GM18499 (cell line): ENCODE data around the gene PARD3.

Source experiments
- ATAC-seq: cut with Tn5 transposase; IDR thresholded peaks from one replicate; pipeline ENCODE4 v1.9.1; 2021; ENCODE audit warnings: moderate number of reproducible peaks; ENCODE audit not compliant: insufficient read depth, unreplicated experiment

PARD3 gene

GRCh38 chr10:34169677-34170076, 645.4 kb downstream of the PARD3 start:
- ATAC-seq, result no peak

DNA sequence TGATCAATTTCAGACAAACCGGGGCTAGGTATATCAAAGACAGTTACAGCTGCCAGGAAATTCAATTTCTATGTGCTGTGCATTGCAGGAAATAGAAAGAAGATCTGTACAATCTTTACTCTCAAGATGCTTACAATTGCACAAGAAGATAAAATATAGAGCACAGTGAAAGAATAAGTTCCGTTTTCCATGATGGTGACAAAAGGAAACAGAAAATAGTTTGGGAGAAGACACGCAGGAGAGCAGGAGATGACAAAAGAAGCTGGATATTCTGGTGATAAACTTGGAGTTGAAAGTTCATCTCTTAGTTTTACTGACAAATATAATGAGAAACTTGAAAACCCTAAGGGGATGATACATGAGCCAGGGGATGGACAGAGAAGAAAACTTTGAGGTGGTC, 646.0 kb downstream of the PARD3 start:
- no peak for ATAC-seq

GRCh38 chr10:34168439-34168838, 646.7 kb downstream of the PARD3 start:
- ATAC-seq, result no peak

DNA sequence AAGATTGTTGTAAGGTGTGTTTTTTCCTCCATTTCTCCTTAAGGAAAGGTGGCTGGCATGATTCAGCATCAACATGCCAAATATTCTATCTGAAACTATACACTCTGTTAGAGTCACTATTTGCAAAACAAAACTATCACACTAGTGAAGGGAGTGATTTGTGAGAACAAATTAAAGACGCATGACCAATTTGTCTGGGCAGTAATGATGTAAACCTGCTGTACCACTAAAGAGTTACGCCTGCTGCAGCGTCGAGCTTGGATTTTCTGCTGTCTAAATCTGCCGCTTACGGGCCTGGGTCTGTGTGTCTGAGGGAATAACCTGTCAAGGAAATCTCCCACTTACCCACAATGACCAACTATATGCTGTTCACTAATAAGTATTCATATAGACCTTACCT, 648.3 kb downstream of the PARD3 start:
- no peak for ATAC-seq

GRCh38 chr10:34166354-34166753, 648.7 kb downstream of the PARD3 start:
- ATAC-seq, result no peak

- no peak for ATAC-seq
Observed at GRCh38 chr10:34164029-34164428, 651.1 kb downstream of the PARD3 start.

DNA sequence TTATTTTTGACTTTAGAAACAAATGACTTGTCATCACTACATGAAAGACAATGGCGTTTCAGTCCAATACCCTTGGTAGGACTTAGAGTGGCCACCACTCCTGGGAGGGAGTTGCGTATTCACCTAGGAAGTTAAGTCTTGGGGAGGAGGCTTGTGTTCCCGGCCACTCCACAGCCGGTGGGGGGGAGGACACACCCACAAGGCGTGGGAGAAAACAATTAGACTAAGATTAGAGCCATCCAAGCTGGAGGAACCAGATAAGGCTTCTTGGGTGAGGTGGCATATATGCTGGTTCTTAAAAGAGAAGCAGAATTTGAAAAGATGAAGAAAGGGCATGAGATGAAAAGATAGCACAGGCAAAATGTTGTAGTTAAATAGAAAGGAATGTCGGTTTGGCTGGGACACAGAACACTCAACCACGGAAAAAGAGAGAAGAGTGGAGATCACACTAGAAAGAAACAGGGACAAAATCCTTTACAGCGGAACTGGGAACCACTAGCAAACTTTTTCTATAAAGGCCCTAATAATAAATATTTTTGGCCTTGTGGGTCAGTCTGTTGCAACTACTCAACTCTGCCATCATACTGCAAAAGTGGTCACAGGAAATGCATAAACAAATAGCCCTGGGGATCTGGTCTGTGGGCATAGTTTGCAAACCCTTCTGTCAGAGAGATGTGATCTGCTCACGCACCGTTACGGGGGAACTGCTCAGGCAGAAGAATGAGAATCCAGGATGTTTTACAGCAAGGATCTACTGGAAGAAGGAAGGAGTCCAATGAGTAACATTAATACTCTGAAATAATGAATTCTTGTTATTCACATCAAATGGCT, 651.8 kb downstream of the PARD3 start:
- ATAC-seq, result no peak

DNA sequence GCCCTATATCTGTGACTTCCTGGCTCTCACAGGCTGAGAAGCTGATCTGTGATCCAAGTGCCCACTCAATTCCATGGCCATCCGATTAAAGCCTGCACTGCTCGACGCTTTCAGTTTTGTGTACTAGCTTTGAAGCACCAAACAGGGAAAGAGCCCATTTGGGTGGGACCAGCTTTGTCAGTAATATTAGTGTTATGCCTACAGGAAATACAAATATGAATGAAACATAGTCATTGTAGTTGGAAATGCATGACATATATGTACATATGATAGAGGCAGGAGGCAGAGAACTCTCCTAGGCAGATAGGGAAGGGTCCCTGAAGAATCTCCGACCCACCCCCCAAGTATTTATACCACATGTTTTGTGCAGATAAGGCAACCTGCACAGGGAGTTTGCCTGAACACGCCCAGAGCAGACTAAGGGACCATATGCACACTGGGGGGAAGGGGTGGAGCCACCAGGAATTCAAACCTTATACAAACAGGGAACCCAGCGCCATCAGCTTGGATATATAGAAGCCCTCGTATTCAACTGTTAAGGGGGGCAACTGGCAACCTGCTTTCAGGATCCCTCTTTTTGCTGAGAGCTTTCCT, 653.2 kb downstream of the PARD3 start:
- no peak for ATAC-seq

GRCh38 chr10:34160595-34160994, 654.5 kb downstream of the PARD3 start:
- no peak for ATAC-seq

GRCh38 chr10:34157501-34157900, 657.6 kb downstream of the PARD3 start:
- no peak for ATAC-seq

- no peak for ATAC-seq
Observed at GRCh38 chr10:34156781-34157425, 658.2 kb downstream of the PARD3 start.

DNA sequence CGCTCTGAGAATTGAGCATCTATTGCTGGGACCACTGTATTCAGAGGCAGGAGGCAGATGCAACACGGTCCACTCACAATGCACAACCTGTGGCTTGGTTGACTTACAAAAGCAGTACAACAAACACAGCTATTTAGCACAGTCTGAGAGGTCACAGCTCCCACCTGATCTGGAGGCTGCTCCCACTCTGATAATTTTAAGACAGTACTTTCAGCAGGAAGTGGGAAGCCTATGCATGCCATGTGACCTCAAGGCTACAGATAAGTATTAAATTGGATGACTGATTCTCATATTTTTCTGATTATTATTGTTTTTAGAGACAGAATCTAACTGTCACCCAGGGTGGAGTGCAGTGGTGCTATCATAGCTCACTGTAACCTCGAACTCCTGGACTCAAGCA, 659.3 kb downstream of the PARD3 start:
- ATAC-seq, result no peak

GRCh38 chr10:34154383-34154900, 660.7 kb downstream of the PARD3 start:
- no peak for ATAC-seq

DNA sequence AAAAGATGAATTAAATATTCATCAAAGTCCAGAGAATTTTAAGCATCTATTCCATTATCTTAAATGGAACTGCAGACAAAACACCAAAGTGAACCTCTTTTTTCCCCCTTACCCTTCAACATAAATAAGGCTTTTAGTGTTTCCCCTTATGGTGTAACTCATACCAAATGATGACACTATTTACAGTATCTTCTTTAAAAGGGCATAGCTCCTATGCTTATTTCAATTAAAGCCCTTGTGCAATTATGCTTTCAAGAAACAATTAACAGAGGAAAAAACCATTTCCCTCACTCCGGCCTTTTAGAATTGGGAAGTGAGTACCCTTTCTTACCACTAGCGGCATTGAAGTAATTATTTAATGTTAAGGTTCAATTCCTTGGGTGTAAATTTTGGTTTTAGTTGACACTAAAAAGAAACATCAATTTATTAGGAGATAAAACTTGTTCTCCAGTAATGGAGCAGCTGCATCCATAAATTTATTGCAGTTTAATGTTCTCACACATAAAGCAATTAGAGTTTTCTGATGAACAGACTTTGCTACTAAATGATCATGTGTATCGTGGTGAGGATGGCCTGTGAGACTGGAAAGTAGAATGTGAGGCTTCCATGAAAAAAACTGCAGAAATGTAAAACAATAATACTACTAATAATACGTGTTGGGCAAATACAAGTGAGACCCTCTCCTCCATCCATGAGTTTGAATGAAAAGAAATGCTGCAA, 661.3 kb downstream of the PARD3 start:
- ATAC-seq, result no peak

DNA sequence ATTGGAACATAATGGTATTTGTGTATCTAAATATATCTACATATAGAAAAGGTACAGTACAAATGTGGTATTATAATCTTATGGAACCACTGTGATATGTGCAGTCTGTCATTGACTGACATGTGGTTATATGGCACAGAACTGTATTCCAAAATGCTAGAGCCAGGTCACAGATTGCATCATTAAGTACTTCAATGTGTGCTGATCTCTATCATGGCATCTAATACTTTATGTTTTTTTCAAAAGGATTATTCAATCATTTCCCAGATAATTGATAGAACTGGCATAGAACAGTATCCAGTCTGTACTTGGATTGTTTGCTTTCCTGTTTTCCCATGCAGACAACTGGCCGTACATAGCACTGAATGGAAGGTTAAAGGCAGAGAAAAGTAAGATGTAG, 662.7 kb downstream of the PARD3 start:
- ATAC-seq, result no peak

- ATAC-seq, result no peak
Observed at GRCh38 chr10:34151931-34152330, 663.2 kb downstream of the PARD3 start.

- no peak for ATAC-seq
Observed at GRCh38 chr10:34151481-34151880, 663.6 kb downstream of the PARD3 start.

- no peak for ATAC-seq
Observed at GRCh38 chr10:34150103-34150502, 665.0 kb downstream of the PARD3 start.

DNA sequence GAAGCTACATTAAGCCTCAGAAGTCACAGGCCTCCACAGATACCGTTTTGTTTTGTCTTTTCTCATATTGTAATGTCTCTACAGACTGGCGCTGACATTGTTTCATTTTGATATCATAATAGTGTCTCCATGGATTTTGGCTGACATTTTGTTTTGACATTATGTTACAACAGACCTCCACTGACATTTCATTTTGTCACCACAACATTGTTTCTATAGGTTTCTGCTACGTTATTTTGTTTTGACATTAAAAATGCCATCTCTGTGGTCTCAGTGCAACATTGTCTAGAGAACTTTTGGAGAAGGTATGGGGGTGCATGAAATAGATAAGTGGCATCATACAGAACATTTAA, 666.8 kb downstream of the PARD3 start:
- no peak for ATAC-seq

DNA sequence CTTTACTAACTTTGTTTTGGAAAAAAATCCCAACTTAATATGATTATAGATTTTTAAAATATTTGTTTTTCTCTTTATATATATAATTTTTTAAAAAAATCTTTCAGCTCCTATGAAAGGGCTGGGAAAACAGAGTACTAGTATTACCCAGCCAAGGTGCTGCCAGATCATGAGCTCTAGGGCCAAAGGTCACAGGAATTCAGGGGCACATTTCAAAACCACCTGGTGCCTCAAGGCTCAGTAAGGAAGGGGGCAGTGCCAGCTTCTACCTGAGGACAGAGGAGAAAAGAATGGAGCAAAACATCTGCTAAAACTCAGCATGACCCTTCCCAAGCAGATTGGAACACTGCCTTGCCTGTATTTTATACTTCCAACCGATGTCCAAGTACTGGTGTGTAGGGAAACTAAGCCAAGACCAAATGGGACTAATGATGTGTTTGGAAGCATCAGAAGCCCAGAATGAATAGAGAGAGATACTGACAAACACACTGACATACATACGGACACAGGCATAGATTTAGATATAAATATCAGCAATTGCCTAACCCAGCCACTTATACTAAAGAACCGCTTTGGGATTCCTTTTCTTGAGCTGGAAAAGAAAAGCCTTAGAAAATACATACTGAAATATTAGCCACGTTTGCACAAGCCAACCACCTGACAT, 667.3 kb downstream of the PARD3 start:
- ATAC-seq, result no peak
